Neural progenitor cell (in vitro differentiated cells): ENCODE results near the gene EML5.

Experiments
- EZH2 ChIP-seq: fragments of 200-600 bp; sonication (generic); IDR thresholded peaks from 2 replicates; pipeline ENCODE4 v1.6.1; 2017; ENCODE audit warnings: antibody characterized with exemption, mild to moderate bottlenecking, moderate library complexity
- EZH2phosphoT487 ChIP-seq: fragments of 200-600 bp; sonication (generic); IDR thresholded peaks from 2 replicates; pipeline ENCODE4 v1.6.1; 2017; ENCODE audit warnings: antibody characterized with exemption
- TF ChIP-seq, protein P1 (sequence below): fragments of 200-600 bp; sonication (generic); IDR thresholded peaks from 2 replicates; pipeline ENCODE4 v1.5.1; 2017; ENCODE audit warnings: antibody characterized with exemption, mild to moderate bottlenecking

DNA sequence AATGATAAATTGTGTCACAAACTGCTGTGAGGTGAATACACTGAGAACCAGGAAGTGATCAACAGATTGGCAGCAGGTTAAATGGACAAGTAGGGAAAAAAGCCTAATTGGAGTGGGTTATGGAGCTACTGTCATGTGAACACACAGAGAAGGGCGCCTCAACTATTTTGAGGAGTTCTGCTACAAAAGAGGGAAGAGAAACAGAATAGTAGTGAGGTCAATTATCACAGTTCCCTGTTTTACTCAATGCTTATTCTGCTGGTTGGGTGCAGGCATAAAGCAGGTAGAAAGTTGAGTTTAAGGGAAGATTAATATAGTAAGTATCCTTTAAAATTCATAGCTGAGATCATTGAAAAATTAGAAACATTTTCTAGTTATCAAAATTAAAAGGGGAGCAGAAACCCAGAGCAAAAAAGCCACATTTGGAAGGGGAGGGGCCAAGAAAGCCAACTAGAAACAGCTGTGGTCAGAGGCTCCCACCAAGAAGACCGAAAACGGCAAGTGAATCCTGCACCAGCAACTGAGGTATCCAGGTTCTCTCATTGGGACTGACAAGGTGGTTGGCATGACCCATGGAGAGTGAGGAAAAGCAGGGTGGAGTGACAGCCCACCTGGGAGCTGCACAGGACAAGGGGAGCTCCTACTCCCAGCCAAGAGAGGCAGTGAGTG is 124.2 kb downstream of the EML5 start:
- TF ChIP-seq, protein P1, sequence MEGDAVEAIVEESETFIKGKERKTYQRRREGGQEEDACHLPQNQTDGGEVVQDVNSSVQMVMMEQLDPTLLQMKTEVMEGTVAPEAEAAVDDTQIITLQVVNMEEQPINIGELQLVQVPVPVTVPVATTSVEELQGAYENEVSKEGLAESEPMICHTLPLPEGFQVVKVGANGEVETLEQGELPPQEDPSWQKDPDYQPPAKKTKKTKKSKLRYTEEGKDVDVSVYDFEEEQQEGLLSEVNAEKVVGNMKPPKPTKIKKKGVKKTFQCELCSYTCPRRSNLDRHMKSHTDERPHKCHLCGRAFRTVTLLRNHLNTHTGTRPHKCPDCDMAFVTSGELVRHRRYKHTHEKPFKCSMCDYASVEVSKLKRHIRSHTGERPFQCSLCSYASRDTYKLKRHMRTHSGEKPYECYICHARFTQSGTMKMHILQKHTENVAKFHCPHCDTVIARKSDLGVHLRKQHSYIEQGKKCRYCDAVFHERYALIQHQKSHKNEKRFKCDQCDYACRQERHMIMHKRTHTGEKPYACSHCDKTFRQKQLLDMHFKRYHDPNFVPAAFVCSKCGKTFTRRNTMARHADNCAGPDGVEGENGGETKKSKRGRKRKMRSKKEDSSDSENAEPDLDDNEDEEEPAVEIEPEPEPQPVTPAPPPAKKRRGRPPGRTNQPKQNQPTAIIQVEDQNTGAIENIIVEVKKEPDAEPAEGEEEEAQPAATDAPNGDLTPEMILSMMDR: no peak
- no peak for TF ChIP-seq EZH2phosphoT487
- TF ChIP-seq EZH2: no peak
